B cell (primary cell): ENCODE results near the gene CORO2B. TPM values are rescaled to one million over a fixed set of nuclear protein-coding genes. Genes with fewer than 3 reads are reported as not detected.

Source experiments
- ATAC-seq: fragments of 200-7000 bp; cut with Tn5 transposase; one replicate; pipeline ENCODE4 v1.10.0; 2021; ENCODE audit warnings: low read depth, mild to moderate bottlenecking, moderate number of reproducible peaks, moderate library complexity
- CTCF ChIA-PET: fragments of 350-600 bp; sonication (Branson Sonifier 250); formaldehyde crosslinking; loops from one replicate; lab custom pipeline; 2021; ENCODE audit warnings: antibody characterized with exemption, inconsistent platforms; lab: Charles Lee
- POLR2A ChIA-PET: fragments of 350-600 bp; sonication (Branson Sonifier 250); formaldehyde crosslinking; loops from one replicate; lab custom pipeline; 2021; ENCODE audit warnings: antibody characterized with exemption; lab: Charles Lee
- DNase-seq: peaks from one replicate; pipeline ENCODE4 v3.0.0; 2013
- H2AFZ ChIP-seq: 2 replicates; pipeline ENCODE4 v1.6.1; 2012; ENCODE audit warnings: mild to moderate bottlenecking, low read depth, low read length; ENCODE audit not compliant: insufficient read depth, poor library complexity, severe bottlenecking
- H3K27ac ChIP-seq, 2 donors: 1 replicate in 1 of 2; 2 replicates in 1 of 2; pipeline ENCODE4 v1.5.1; 2012 to 2013; ENCODE audit warnings: low read length in 2 of 2, mild to moderate bottlenecking in 2 of 2, moderate library complexity in 1 of 2
- H3K27me3 ChIP-seq, 4 experiments: fragments of 200-600 bp in 1 of 4; sonication (generic) in 1 of 4; replicated peaks in 1 of 4; 1 replicate in 2 of 4; 2 replicates in 2 of 4; pipeline versions ENCODE4 v1.6.1 to v1.7.0; 2013 to 2016; ENCODE audit warnings: low read length in 3 of 4, mild to moderate bottlenecking in 2 of 4, mixed read lengths in 1 of 4, moderate library complexity in 1 of 4; ENCODE audit not compliant: insufficient read depth in 4 of 4, control insufficient read depth in 3 of 4; ENCODE audit errors: control extremely low read depth in 1 of 4
- H3K36me3 ChIP-seq, 2 experiments: replicated peaks in 1 of 2; 1 replicate in 1 of 2; 2 replicates in 1 of 2; pipeline versions ENCODE4 v1.6.1 to v1.7.1; 2013; ENCODE audit warnings: low read length in 1 of 2; ENCODE audit not compliant: insufficient read depth in 2 of 2, control insufficient read depth in 1 of 2; ENCODE audit errors: control extremely low read depth in 1 of 2, extremely low read depth in 1 of 2
- H3K4me1 ChIP-seq, 2 donors: fragments of 200-600 bp in 1 of 2; sonication (generic) in 1 of 2; 1 replicate in 1 of 2; 2 replicates in 1 of 2; pipeline versions ENCODE4 v1.5.1 to v1.6.1; 2013 to 2017; ENCODE audit warnings: low read length in 2 of 2; ENCODE audit not compliant: control insufficient read depth in 2 of 2, insufficient read depth in 2 of 2
- H3K4me2 ChIP-seq: replicated peaks from 2 replicates; pipeline ENCODE3; 2012; ENCODE audit warnings: mild to moderate bottlenecking, low read depth, low read length; ENCODE audit not compliant: poor library complexity, severe bottlenecking
- H3K4me3 ChIP-seq, 5 experiments: fragments of 200-600 bp in 1 of 5; sonication (generic) in 1 of 5; 1 replicate in 3 of 5; 2 replicates in 2 of 5; pipeline versions ENCODE4 v1.5.1 to v1.7.0; 2011 to 2016; ENCODE audit warnings: low read length in 4 of 5, mild to moderate bottlenecking in 4 of 5, low read depth in 2 of 5, control low read depth in 1 of 5, moderate library complexity in 1 of 5; ENCODE audit not compliant: insufficient read depth in 1 of 5; ENCODE audit errors: control extremely low read depth in 1 of 5, extremely low read depth in 1 of 5
- H3K79me2 ChIP-seq: fragments of 200-600 bp; sonication (generic); one replicate; pipeline ENCODE4 v1.6.0; 2016; ENCODE audit warnings: low read length; ENCODE audit not compliant: control insufficient read depth, insufficient read depth
- H3K9ac ChIP-seq: fragments of 200-600 bp; sonication (generic); 2 replicates; pipeline ENCODE4 v1.6.1; 2017; ENCODE audit warnings: mild to moderate bottlenecking, low read length, moderate library complexity
- H3K9me3 ChIP-seq, 3 donors: one replicate each; pipeline versions ENCODE4 v1.6.1 to v1.7.1; 2013; ENCODE audit warnings: low read length in 2 of 3; ENCODE audit not compliant: control insufficient read depth in 2 of 3, insufficient read depth in 1 of 3; ENCODE audit errors: control extremely low read depth in 1 of 3
- H4K20me1 ChIP-seq: 2 replicates; pipeline ENCODE4 v1.6.0; 2012; ENCODE audit warnings: mild to moderate bottlenecking, low read length; ENCODE audit not compliant: insufficient read depth, control insufficient read depth, poor library complexity, severe bottlenecking
- H3K27ac Mint-ChIP-seq: one replicate; pipeline ENCODE4 v1.8.0; 2021; ENCODE audit warnings: mixed read lengths
- H3K27me3 Mint-ChIP-seq: one replicate; pipeline ENCODE4 v1.8.0; 2021; ENCODE audit warnings: mixed read lengths
- H3K4me1 Mint-ChIP-seq: one replicate; pipeline ENCODE4 v1.8.0; 2021; ENCODE audit warnings: mixed read lengths
- H3K4me3 Mint-ChIP-seq: one replicate; pipeline ENCODE4 v1.8.0; 2021; ENCODE audit warnings: mixed read lengths
- H3K9me3 Mint-ChIP-seq: one replicate; pipeline ENCODE4 v1.8.0; 2022; ENCODE audit warnings: mixed read lengths; ENCODE audit not compliant: insufficient read depth
- EZH2 ChIP-seq: IDR thresholded peaks from 2 replicates; pipeline ENCODE4 v1.6.1; 2012; ENCODE audit warnings: borderline replicate concordance, low read depth, mild to moderate bottlenecking, moderate library complexity, low read length; ENCODE audit not compliant: insufficient read depth, poor library complexity, severe bottlenecking
- WGBS: methylation state at CpG from one replicate; pipeline ENCODE4 v1.1.5; 2013; ENCODE audit warnings: missing lambda C conversion rate; ENCODE audit not compliant: insufficient coverage; 5-methylcytosine and 5-hydroxymethylcytosine counted together
- intact Hi-C: fragments of 100-400 bp; cut with micrococcal nuclease; formaldehyde crosslinking; loops from one replicate; pipeline ENCODE4 v1.10.0; 2022
- polyA plus RNA-seq: library from polyadenylated mRNA; depleted of rRNA; stranded (reverse); fragments of >200 nt; gene quantifications from 2 replicates; pipeline ENCODE4 v1.2.3, GENCODE V29; 2012
- total RNA-seq, 2 donors: library from RNA; stranded (reverse); fragments of 120-200 nt in 1 of 2; gene quantifications; 1 replicate in 1 of 2; 2 replicates in 1 of 2; pipeline versions ENCODE4 v1.2.3 to v1.2.4, GENCODE V29; 2013 to 2022
- TF ChIP-seq, protein P1 (sequence below): fragments of 200-600 bp; IDR thresholded peaks from one replicate; pipeline ENCODE4 v1.8.0; 2022; ENCODE audit warnings: antibody characterized with exemption, mild to moderate bottlenecking

The CORO2B gene
- total and polyA plus RNA-seq, 2 donors (not counting 1 experiment from before 2014, with no cell fraction given): 9.5 to 11.3 TPM

DNA sequence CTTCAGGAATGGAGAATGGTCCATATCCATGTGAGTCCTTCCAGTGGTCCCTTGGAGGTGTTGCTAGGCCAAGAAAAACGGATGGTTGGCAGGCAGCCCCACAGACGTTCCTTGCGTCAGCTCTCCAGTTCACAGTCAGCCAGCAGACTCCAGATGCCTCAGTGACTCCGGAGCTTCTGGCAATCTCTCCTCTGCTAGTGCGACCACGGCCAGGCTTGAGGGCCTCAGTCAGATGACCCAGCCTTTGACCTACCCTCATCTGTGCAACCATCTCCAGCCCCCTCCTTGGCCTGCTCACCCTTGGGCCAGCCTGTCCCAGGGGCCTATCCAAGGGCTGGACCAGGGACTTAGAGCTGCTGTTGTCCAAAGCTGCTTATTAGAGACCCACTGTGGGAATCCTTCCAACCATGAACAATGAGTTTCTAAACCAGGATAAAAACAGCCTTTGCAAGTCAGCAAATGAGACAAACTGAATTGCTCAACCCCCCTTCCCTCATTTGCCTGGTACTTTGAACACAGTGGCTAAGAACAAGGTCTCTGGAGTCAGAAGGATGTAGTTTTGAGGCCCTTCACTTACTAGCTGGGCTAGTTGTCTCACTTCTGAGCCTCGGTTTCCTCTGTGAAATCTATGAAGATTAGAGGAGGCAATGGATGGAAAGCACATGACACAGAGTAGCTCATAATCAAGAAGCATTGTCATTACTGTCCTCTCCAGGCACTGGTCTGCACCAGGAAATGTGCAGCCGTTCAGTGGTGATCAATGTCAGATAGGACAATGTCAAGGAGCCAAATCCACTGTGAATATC lies 197.1 kb downstream of the CORO2B start:
- Histone ChIP-seq H3K4me3 (no peak overlapping the region), H3K4me1 (no peaks in the 10 kb centered on the region), H3K4me2 (no peak overlapping the region), H3K9ac (no peak overlapping the region), H3K79me2 (no peaks in the 10 kb centered on the region), H3K36me3 (peaks cover 2 to 20% of the 10 kb centered on the region in 2 experiments), H4K20me1 (peaks cover 2% of the 10 kb centered on the region), H2AFZ (no peak overlapping the region), H3K27ac (no peak overlapping the region), H3K27me3 (peaks cover 0 to 4% (median 0%) of the 10 kb centered on the region in 4 experiments), H3K9me3 (peaks cover 0 to 5% (median 0%) of the 10 kb centered on the region in 3 donors)
- no peak for DNase-seq
- Mint-ChIP-seq H3K27ac (no peak overlapping the region), H3K4me3 (no peak overlapping the region), H3K9me3 (no peaks in the 10 kb centered on the region), H3K4me1 (no peaks in the 10 kb centered on the region), H3K27me3 (no peaks in the 10 kb centered on the region)
- TF ChIP-seq EZH2: no peak
- TF ChIP-seq, protein P1, sequence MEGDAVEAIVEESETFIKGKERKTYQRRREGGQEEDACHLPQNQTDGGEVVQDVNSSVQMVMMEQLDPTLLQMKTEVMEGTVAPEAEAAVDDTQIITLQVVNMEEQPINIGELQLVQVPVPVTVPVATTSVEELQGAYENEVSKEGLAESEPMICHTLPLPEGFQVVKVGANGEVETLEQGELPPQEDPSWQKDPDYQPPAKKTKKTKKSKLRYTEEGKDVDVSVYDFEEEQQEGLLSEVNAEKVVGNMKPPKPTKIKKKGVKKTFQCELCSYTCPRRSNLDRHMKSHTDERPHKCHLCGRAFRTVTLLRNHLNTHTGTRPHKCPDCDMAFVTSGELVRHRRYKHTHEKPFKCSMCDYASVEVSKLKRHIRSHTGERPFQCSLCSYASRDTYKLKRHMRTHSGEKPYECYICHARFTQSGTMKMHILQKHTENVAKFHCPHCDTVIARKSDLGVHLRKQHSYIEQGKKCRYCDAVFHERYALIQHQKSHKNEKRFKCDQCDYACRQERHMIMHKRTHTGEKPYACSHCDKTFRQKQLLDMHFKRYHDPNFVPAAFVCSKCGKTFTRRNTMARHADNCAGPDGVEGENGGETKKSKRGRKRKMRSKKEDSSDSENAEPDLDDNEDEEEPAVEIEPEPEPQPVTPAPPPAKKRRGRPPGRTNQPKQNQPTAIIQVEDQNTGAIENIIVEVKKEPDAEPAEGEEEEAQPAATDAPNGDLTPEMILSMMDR: no peak
- ChIA-PET POLR2A (no interaction called here), CTCF (interaction anchor here (1.3 kb wide), 1 partner anchor 53 kb away, joined by 4 read pairs; no protein-coding TSS in a partner anchor)
- intact Hi-C loops: no loop called here
- no peak for ATAC-seq
- WGBS: 83% methylated on average over 7 of the region's 8 CpGs
